Measurements from ENCODE around the gene VMO1.

The VMO1 gene

GRCh38 chr17:4735876-4736651 lies 50.1 kb downstream of the VMO1 start:
- Histone ChIP-seq H3K4me3 (ENCODE audit: low read length, poor library complexity, severe bottlenecking) (no peak overlapping the region), H3K4me2 (ENCODE audit: low read depth, low read length, poor library complexity, severe bottlenecking) (no peak overlapping the region), H4K20me1 (ENCODE audit: insufficient read depth, low read length, poor library complexity, severe bottlenecking) (no peaks in the 10 kb centered on the region), H3K4me1 (ENCODE audit: insufficient read depth, low read length, poor library complexity, severe bottlenecking) (peaks cover 6% of the 10 kb centered on the region), H2AFZ (ENCODE audit: low read length) (no peak overlapping the region), H3K27me3 (ENCODE audit: insufficient read depth, low read length, poor library complexity, severe bottlenecking) (no peaks in the 10 kb centered on the region), H3K9me2 (replicated peaks; ENCODE audit: low read depth, low read length) (no peaks in the 10 kb centered on the region), H3K9ac (ENCODE audit: low read depth, low read length, poor library complexity, severe bottlenecking) (no peak overlapping the region), H3K9me3 (ENCODE audit: insufficient read depth, low read depth, low read length) (no peaks in the 10 kb centered on the region), H3K36me3 (ENCODE audit: insufficient read depth, low read length) (no peaks in the 10 kb centered on the region), H3K79me2 (ENCODE audit: insufficient read depth, low read length) (no peaks in the 10 kb centered on the region), H3F3A (ENCODE audit: low read depth) (no peaks in the 10 kb centered on the region)
- TF ChIP-seq, protein P1, sequence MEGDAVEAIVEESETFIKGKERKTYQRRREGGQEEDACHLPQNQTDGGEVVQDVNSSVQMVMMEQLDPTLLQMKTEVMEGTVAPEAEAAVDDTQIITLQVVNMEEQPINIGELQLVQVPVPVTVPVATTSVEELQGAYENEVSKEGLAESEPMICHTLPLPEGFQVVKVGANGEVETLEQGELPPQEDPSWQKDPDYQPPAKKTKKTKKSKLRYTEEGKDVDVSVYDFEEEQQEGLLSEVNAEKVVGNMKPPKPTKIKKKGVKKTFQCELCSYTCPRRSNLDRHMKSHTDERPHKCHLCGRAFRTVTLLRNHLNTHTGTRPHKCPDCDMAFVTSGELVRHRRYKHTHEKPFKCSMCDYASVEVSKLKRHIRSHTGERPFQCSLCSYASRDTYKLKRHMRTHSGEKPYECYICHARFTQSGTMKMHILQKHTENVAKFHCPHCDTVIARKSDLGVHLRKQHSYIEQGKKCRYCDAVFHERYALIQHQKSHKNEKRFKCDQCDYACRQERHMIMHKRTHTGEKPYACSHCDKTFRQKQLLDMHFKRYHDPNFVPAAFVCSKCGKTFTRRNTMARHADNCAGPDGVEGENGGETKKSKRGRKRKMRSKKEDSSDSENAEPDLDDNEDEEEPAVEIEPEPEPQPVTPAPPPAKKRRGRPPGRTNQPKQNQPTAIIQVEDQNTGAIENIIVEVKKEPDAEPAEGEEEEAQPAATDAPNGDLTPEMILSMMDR (conservative IDR thresholded peaks at IDR 0.05; ENCODE audit: low read length): no peak
- no peak for TF ChIP-seq EZH2phosphoT487 (IDR thresholded peaks at IDR 0.05; ENCODE audit: borderline replicate concordance)

Data from Loucy (cell line).